ENCODE data around the gene CISTR.

Gene CISTR

GRCh38 chr12:53717319-53717718, 34.5 kb downstream of the CISTR start:
- DNase-seq = no peak

DNA sequence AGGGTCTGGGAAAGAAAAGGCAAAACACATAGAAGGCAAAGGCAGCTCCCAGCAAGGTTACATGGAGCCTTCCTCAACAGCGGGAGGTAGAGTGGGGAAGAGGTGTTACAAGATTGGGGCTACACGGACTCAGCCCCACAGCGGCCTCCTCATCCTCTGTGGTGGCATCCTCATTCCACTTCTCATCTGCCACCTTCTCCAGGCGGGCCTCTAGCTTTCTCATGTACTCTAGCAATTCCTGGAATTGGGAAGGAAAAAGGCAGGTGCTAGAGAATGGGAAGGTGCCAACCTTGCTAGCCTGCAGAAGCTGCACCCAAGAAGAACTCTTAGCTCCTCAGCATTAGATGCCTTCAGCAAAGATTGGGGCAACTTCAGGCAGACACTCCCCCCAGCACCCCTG, 37.8 kb downstream of the CISTR start:
- DNase-seq = no peak

GRCh38 chr12:53713516-53713915, 38.3 kb downstream of the CISTR start:
- DNase-seq = no peak

GRCh38 chr12:53712059-53712643, 39.6 kb downstream of the CISTR start:
- DNase-seq = no peak

GRCh38 chr12:53710091-53710490, 41.7 kb downstream of the CISTR start:
- DNase-seq = no peak

- no peak for DNase-seq
These were observed 42.1 kb downstream of the CISTR start for GRCh38 chr12:53709671-53710070.

GRCh38 chr12:53706080-53706479, 45.7 kb downstream of the CISTR start:
- no peak for DNase-seq

- DNase-seq = no peak
These were observed 48.0 kb downstream of the CISTR start for GRCh38 chr12:53703756-53704155.

- DNase-seq = peak; percentile 9
These were observed 50.1 kb downstream of the CISTR start for GRCh38 chr12:53701518-53702264.

DNA sequence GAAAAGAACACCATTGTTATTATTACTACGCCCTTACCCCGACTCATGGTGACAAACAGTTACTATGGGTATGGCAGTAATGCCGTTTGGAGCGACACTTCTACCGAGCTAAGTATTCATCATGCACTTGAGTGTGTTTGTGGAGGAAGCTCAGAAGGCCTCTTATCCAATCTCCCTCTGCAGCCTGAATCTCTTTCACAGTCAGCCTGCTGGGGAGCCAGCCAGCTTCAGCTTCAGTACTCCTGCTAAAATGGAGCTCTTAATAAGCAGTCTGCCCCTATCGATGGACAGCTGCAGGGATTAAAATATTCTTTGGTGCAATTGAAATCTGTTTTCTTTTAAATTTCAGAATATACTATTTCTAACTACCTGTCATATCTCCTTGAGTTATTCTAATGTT, 51.2 kb downstream of the CISTR start:
- peak; percentile 66 for DNase-seq

- no peak for DNase-seq
These were observed 52.1 kb downstream of the CISTR start for GRCh38 chr12:53699678-53700025.

GRCh38 chr12:53698948-53699677, 52.7 kb downstream of the CISTR start:
- DNase-seq = no peak

GRCh38 chr12:53696655-53697331, 55.0 kb downstream of the CISTR start:
- no peak for DNase-seq

Data from DMS79 (cell line).